ENCODE measurements around the gene ERC2. TPM values are rescaled to one million over a fixed set of nuclear protein-coding genes. Genes with fewer than 3 reads are reported as not detected.

Gene ERC2
- total RNA-seq, 1 donor from 2014 or later = 48.3 TPM

- H3K4me1 Mint-ChIP-seq (ENCODE audit: low read depth, unreplicated experiment) = peaks cover 5% of the 10 kb centered on the region
- H3K36me3 Mint-ChIP-seq (ENCODE audit: unreplicated experiment) = no peaks in the 10 kb centered on the region
- no peak overlapping the region for H3K27ac Mint-ChIP-seq (ENCODE audit: unreplicated experiment)
- H3K9me3 Mint-ChIP-seq (ENCODE audit: unreplicated experiment) = peaks cover 1% of the 10 kb centered on the region
- H3K27me3 Mint-ChIP-seq (ENCODE audit: unreplicated experiment) = no peaks in the 10 kb centered on the region
- no peak for TF ChIP-seq CTCF (IDR thresholded peaks at IDR 0.05; ENCODE audit: partially characterized antibody, unreplicated experiment)
- DNase-seq = no peak
- no peak overlapping the region for H3K4me3 Mint-ChIP-seq (ENCODE audit: unreplicated experiment)
Measured at GRCh38 chr3:56410576-56410975, 57.7 kb downstream of the ERC2 start.

- no peak for DNase-seq
Measured at GRCh38 chr3:56409790-56410189, 58.5 kb downstream of the ERC2 start.

GRCh38 chr3:56408761-56409196, 59.5 kb downstream of the ERC2 start:
- peaks cover 1% of the 10 kb centered on the region for H3K9me3 Mint-ChIP-seq (ENCODE audit: unreplicated experiment)
- no peak overlapping the region for H3K4me3 Mint-ChIP-seq (ENCODE audit: unreplicated experiment)
- TF ChIP-seq CTCF (IDR thresholded peaks at IDR 0.05; ENCODE audit: partially characterized antibody, unreplicated experiment) = no peak
- H3K36me3 Mint-ChIP-seq (ENCODE audit: unreplicated experiment) = no peaks in the 10 kb centered on the region
- H3K4me1 Mint-ChIP-seq (ENCODE audit: low read depth, unreplicated experiment) = peaks cover 5% of the 10 kb centered on the region
- peak; percentile 22 for DNase-seq
- peaks cover 2% of the 10 kb centered on the region for H3K27me3 Mint-ChIP-seq (ENCODE audit: unreplicated experiment)
- no peak overlapping the region for H3K27ac Mint-ChIP-seq (ENCODE audit: unreplicated experiment)

More at GRCh38 chr3:56409790-56410189, 58.5 kb downstream of the ERC2 start:
- Mint-ChIP-seq H3K27me3 (ENCODE audit: unreplicated experiment) (peaks cover 2% of the 10 kb centered on the region), H3K4me3 (ENCODE audit: unreplicated experiment) (no peak overlapping the region), H3K4me1 (ENCODE audit: low read depth, unreplicated experiment) (peaks cover 5% of the 10 kb centered on the region), H3K9me3 (ENCODE audit: unreplicated experiment) (peaks cover 1% of the 10 kb centered on the region), H3K27ac (ENCODE audit: unreplicated experiment) (no peak overlapping the region), H3K36me3 (ENCODE audit: unreplicated experiment) (no peaks in the 10 kb centered on the region)
- no peak for TF ChIP-seq CTCF (IDR thresholded peaks at IDR 0.05; ENCODE audit: partially characterized antibody, unreplicated experiment)

- TF ChIP-seq CTCF (IDR thresholded peaks at IDR 0.05; ENCODE audit: partially characterized antibody, unreplicated experiment) = no peak
- Mint-ChIP-seq H3K4me1 (ENCODE audit: low read depth, unreplicated experiment) (peaks cover 5% of the 10 kb centered on the region), H3K4me3 (ENCODE audit: unreplicated experiment) (no peak overlapping the region), H3K27me3 (ENCODE audit: unreplicated experiment) (peaks cover 2% of the 10 kb centered on the region), H3K36me3 (ENCODE audit: unreplicated experiment) (no peaks in the 10 kb centered on the region), H3K27ac (ENCODE audit: unreplicated experiment) (no peak overlapping the region), H3K9me3 (ENCODE audit: unreplicated experiment) (peaks cover 1% of the 10 kb centered on the region)
- no peak for DNase-seq
Measured at GRCh38 chr3:56406826-56407515, 61.3 kb downstream of the ERC2 start.

GRCh38 chr3:56404884-56405283, 63.4 kb downstream of the ERC2 start:
- TF ChIP-seq CTCF (IDR thresholded peaks at IDR 0.05; ENCODE audit: partially characterized antibody, unreplicated experiment) = no peak
- peaks cover 2% of the 10 kb centered on the region for H3K27me3 Mint-ChIP-seq (ENCODE audit: unreplicated experiment)
- peaks cover 1% of the 10 kb centered on the region for H3K9me3 Mint-ChIP-seq (ENCODE audit: unreplicated experiment)
- no peak for DNase-seq
- H3K27ac Mint-ChIP-seq (ENCODE audit: unreplicated experiment) = no peak overlapping the region
- H3K4me3 Mint-ChIP-seq (ENCODE audit: unreplicated experiment) = no peak overlapping the region
- no peaks in the 10 kb centered on the region for H3K36me3 Mint-ChIP-seq (ENCODE audit: unreplicated experiment)
- peaks cover 2% of the 10 kb centered on the region for H3K4me1 Mint-ChIP-seq (ENCODE audit: low read depth, unreplicated experiment)
